Measurements from ENCODE around the gene IL1R2.

Gene IL1R2

GRCh38 chr2:101949304-101949703, 42.5 kb upstream of the IL1R2 start:
- TF ChIP-seq NFIC (IDR thresholded peaks at IDR 0.05) (no peak), REST (IDR thresholded peaks at IDR 0.05; ENCODE audit: low read depth) (no peak), FOXM1 (IDR thresholded peaks at IDR 0.05; ENCODE audit: borderline replicate concordance, low read depth) (no peak), TCF12 (IDR thresholded peaks at IDR 0.05; ENCODE audit: low read depth) (no peak), EGR1 (IDR thresholded peaks at IDR 0.05) (no peak), YY1 (IDR thresholded peaks at IDR 0.05; ENCODE audit: low read depth) (no peak)

GRCh38 chr2:101951296-101951695, 40.5 kb upstream of the IL1R2 start:
- no peak for TF ChIP-seq MAX (IDR thresholded peaks at IDR 0.05)
- no peak for TF ChIP-seq CEBPB (IDR thresholded peaks at IDR 0.05)
- TF ChIP-seq TAF1 (IDR thresholded peaks at IDR 0.05; ENCODE audit: low read depth), result no peak
- no peak for TF ChIP-seq EP300 (IDR thresholded peaks at IDR 0.05; ENCODE audit: borderline replicate concordance)
- no peak for TF ChIP-seq RAD21 (IDR thresholded peaks at IDR 0.05; ENCODE audit: low read depth)
- TF ChIP-seq NFIC (IDR thresholded peaks at IDR 0.05), result no peak
- no peak for TF ChIP-seq USF1 (IDR thresholded peaks at IDR 0.05)
- TF ChIP-seq CREB1 (IDR thresholded peaks at IDR 0.05; ENCODE audit: low read depth), result no peak
- no peak for TF ChIP-seq EGR1 (IDR thresholded peaks at IDR 0.05)
- no peak for TF ChIP-seq FOXM1 (IDR thresholded peaks at IDR 0.05; ENCODE audit: borderline replicate concordance, low read depth)
- no peak for TF ChIP-seq YY1 (IDR thresholded peaks at IDR 0.05; ENCODE audit: low read depth)
- TF ChIP-seq TEAD4 (IDR thresholded peaks at IDR 0.05), result no peak
- no peak for TF ChIP-seq REST (IDR thresholded peaks at IDR 0.05; ENCODE audit: low read depth)
- no peak for TF ChIP-seq TCF12 (IDR thresholded peaks at IDR 0.05; ENCODE audit: low read depth)
- no peak for TF ChIP-seq ZBTB7A (IDR thresholded peaks at IDR 0.05; ENCODE audit: low read depth)

GRCh38 chr2:101952551-101952950, 39.2 kb upstream of the IL1R2 start:
- no peak for TF ChIP-seq EGR1 (IDR thresholded peaks at IDR 0.05)
- no peak for TF ChIP-seq RAD21 (IDR thresholded peaks at IDR 0.05; ENCODE audit: low read depth)
- no peak for TF ChIP-seq REST (IDR thresholded peaks at IDR 0.05; ENCODE audit: low read depth)
- no peak for TF ChIP-seq TCF12 (IDR thresholded peaks at IDR 0.05; ENCODE audit: low read depth)
- no peak for TF ChIP-seq TEAD4 (IDR thresholded peaks at IDR 0.05)
- no peak for TF ChIP-seq CEBPB (IDR thresholded peaks at IDR 0.05)
- no peak for TF ChIP-seq YY1 (IDR thresholded peaks at IDR 0.05; ENCODE audit: low read depth)
- no peak for TF ChIP-seq USF1 (IDR thresholded peaks at IDR 0.05)
- no peak for TF ChIP-seq EP300 (IDR thresholded peaks at IDR 0.05; ENCODE audit: borderline replicate concordance)
- TF ChIP-seq MAX (IDR thresholded peaks at IDR 0.05), result no peak
- no peak for TF ChIP-seq NFIC (IDR thresholded peaks at IDR 0.05)
- TF ChIP-seq TAF1 (IDR thresholded peaks at IDR 0.05; ENCODE audit: low read depth), result no peak
- TF ChIP-seq CREB1 (IDR thresholded peaks at IDR 0.05; ENCODE audit: low read depth), result no peak
- no peak for TF ChIP-seq FOXM1 (IDR thresholded peaks at IDR 0.05; ENCODE audit: borderline replicate concordance, low read depth)
- no peak for TF ChIP-seq ZBTB7A (IDR thresholded peaks at IDR 0.05; ENCODE audit: low read depth)

GRCh38 chr2:101956465-101957438, 35.0 kb upstream of the IL1R2 start:
- TF ChIP-seq CEBPB (IDR thresholded peaks at IDR 0.05) (no peak), USF1 (IDR thresholded peaks at IDR 0.05) (no peak), FOXM1 (IDR thresholded peaks at IDR 0.05; ENCODE audit: borderline replicate concordance, low read depth) (no peak), MAX (IDR thresholded peaks at IDR 0.05) (no peak), CREB1 (IDR thresholded peaks at IDR 0.05; ENCODE audit: low read depth) (no peak), RAD21 (IDR thresholded peaks at IDR 0.05; ENCODE audit: low read depth) (no peak), YY1 (IDR thresholded peaks at IDR 0.05; ENCODE audit: low read depth) (no peak), TEAD4 (IDR thresholded peaks at IDR 0.05) (no peak), EGR1 (IDR thresholded peaks at IDR 0.05) (no peak), TAF1 (IDR thresholded peaks at IDR 0.05; ENCODE audit: low read depth) (no peak), TCF12 (IDR thresholded peaks at IDR 0.05; ENCODE audit: low read depth) (no peak)

Data from Ishikawa (cell line).